B cell (primary cell): ENCODE data around the gene TENM3. TPM values are rescaled to one million over a fixed set of nuclear protein-coding genes. Genes with fewer than 3 reads are reported as not detected.

ENCODE experiments used
- ATAC-seq: fragments of 200-7000 bp; cut with Tn5 transposase; one replicate; pipeline ENCODE4 v1.10.0; 2021; ENCODE audit warnings: low read depth, mild to moderate bottlenecking, moderate number of reproducible peaks, moderate library complexity
- CTCF ChIA-PET: fragments of 350-600 bp; sonication (Branson Sonifier 250); formaldehyde crosslinking; loops from one replicate; lab custom pipeline; 2021; ENCODE audit warnings: antibody characterized with exemption, inconsistent platforms; lab: Charles Lee
- POLR2A ChIA-PET: fragments of 350-600 bp; sonication (Branson Sonifier 250); formaldehyde crosslinking; loops from one replicate; lab custom pipeline; 2021; ENCODE audit warnings: antibody characterized with exemption; lab: Charles Lee
- DNase-seq: peaks from one replicate; pipeline ENCODE4 v3.0.0; 2013
- H2AFZ ChIP-seq: 2 replicates; pipeline ENCODE4 v1.6.1; 2012; ENCODE audit warnings: mild to moderate bottlenecking, low read depth, low read length; ENCODE audit not compliant: insufficient read depth, poor library complexity, severe bottlenecking
- H3K27ac ChIP-seq, 2 donors: 1 replicate in 1 of 2; 2 replicates in 1 of 2; pipeline ENCODE4 v1.5.1; 2012 to 2013; ENCODE audit warnings: low read length in 2 of 2, mild to moderate bottlenecking in 2 of 2, moderate library complexity in 1 of 2
- H3K27me3 ChIP-seq, 4 experiments: fragments of 200-600 bp in 1 of 4; sonication (generic) in 1 of 4; replicated peaks in 1 of 4; 1 replicate in 2 of 4; 2 replicates in 2 of 4; pipeline versions ENCODE4 v1.6.1 to v1.7.0; 2013 to 2016; ENCODE audit warnings: low read length in 3 of 4, mild to moderate bottlenecking in 2 of 4, mixed read lengths in 1 of 4, moderate library complexity in 1 of 4; ENCODE audit not compliant: insufficient read depth in 4 of 4, control insufficient read depth in 3 of 4; ENCODE audit errors: control extremely low read depth in 1 of 4
- H3K36me3 ChIP-seq, 2 experiments: replicated peaks in 1 of 2; 1 replicate in 1 of 2; 2 replicates in 1 of 2; pipeline versions ENCODE4 v1.6.1 to v1.7.1; 2013; ENCODE audit warnings: low read length in 1 of 2; ENCODE audit not compliant: insufficient read depth in 2 of 2, control insufficient read depth in 1 of 2; ENCODE audit errors: control extremely low read depth in 1 of 2, extremely low read depth in 1 of 2
- H3K4me1 ChIP-seq, 2 donors: fragments of 200-600 bp in 1 of 2; sonication (generic) in 1 of 2; 1 replicate in 1 of 2; 2 replicates in 1 of 2; pipeline versions ENCODE4 v1.5.1 to v1.6.1; 2013 to 2017; ENCODE audit warnings: low read length in 2 of 2; ENCODE audit not compliant: control insufficient read depth in 2 of 2, insufficient read depth in 2 of 2
- H3K4me2 ChIP-seq: replicated peaks from 2 replicates; pipeline ENCODE3; 2012; ENCODE audit warnings: mild to moderate bottlenecking, low read depth, low read length; ENCODE audit not compliant: poor library complexity, severe bottlenecking
- H3K4me3 ChIP-seq, 5 experiments: fragments of 200-600 bp in 1 of 5; sonication (generic) in 1 of 5; 1 replicate in 3 of 5; 2 replicates in 2 of 5; pipeline versions ENCODE4 v1.5.1 to v1.7.0; 2011 to 2016; ENCODE audit warnings: low read length in 4 of 5, mild to moderate bottlenecking in 4 of 5, low read depth in 2 of 5, control low read depth in 1 of 5, moderate library complexity in 1 of 5; ENCODE audit not compliant: insufficient read depth in 1 of 5; ENCODE audit errors: control extremely low read depth in 1 of 5, extremely low read depth in 1 of 5
- H3K79me2 ChIP-seq: fragments of 200-600 bp; sonication (generic); one replicate; pipeline ENCODE4 v1.6.0; 2016; ENCODE audit warnings: low read length; ENCODE audit not compliant: control insufficient read depth, insufficient read depth
- H3K9ac ChIP-seq: fragments of 200-600 bp; sonication (generic); 2 replicates; pipeline ENCODE4 v1.6.1; 2017; ENCODE audit warnings: mild to moderate bottlenecking, low read length, moderate library complexity
- H3K9me3 ChIP-seq, 3 donors: one replicate each; pipeline versions ENCODE4 v1.6.1 to v1.7.1; 2013; ENCODE audit warnings: low read length in 2 of 3; ENCODE audit not compliant: control insufficient read depth in 2 of 3, insufficient read depth in 1 of 3; ENCODE audit errors: control extremely low read depth in 1 of 3
- H4K20me1 ChIP-seq: 2 replicates; pipeline ENCODE4 v1.6.0; 2012; ENCODE audit warnings: mild to moderate bottlenecking, low read length; ENCODE audit not compliant: insufficient read depth, control insufficient read depth, poor library complexity, severe bottlenecking
- H3K27ac Mint-ChIP-seq: one replicate; pipeline ENCODE4 v1.8.0; 2021; ENCODE audit warnings: mixed read lengths
- H3K27me3 Mint-ChIP-seq: one replicate; pipeline ENCODE4 v1.8.0; 2021; ENCODE audit warnings: mixed read lengths
- H3K4me1 Mint-ChIP-seq: one replicate; pipeline ENCODE4 v1.8.0; 2021; ENCODE audit warnings: mixed read lengths
- H3K4me3 Mint-ChIP-seq: one replicate; pipeline ENCODE4 v1.8.0; 2021; ENCODE audit warnings: mixed read lengths
- H3K9me3 Mint-ChIP-seq: one replicate; pipeline ENCODE4 v1.8.0; 2022; ENCODE audit warnings: mixed read lengths; ENCODE audit not compliant: insufficient read depth
- EZH2 ChIP-seq: IDR thresholded peaks from 2 replicates; pipeline ENCODE4 v1.6.1; 2012; ENCODE audit warnings: borderline replicate concordance, low read depth, mild to moderate bottlenecking, moderate library complexity, low read length; ENCODE audit not compliant: insufficient read depth, poor library complexity, severe bottlenecking
- WGBS: methylation state at CpG from one replicate; pipeline ENCODE4 v1.1.5; 2013; ENCODE audit warnings: missing lambda C conversion rate; ENCODE audit not compliant: insufficient coverage; 5-methylcytosine and 5-hydroxymethylcytosine counted together
- intact Hi-C: fragments of 100-400 bp; cut with micrococcal nuclease; formaldehyde crosslinking; loops from one replicate; pipeline ENCODE4 v1.10.0; 2022
- polyA plus RNA-seq: library from polyadenylated mRNA; depleted of rRNA; stranded (reverse); fragments of >200 nt; gene quantifications from 2 replicates; pipeline ENCODE4 v1.2.3, GENCODE V29; 2012
- total RNA-seq, 2 donors: library from RNA; stranded (reverse); fragments of 120-200 nt in 1 of 2; gene quantifications; 1 replicate in 1 of 2; 2 replicates in 1 of 2; pipeline versions ENCODE4 v1.2.3 to v1.2.4, GENCODE V29; 2013 to 2022

Gene TENM3
- total and polyA plus RNA-seq, 2 donors (not counting 1 experiment from before 2014, with no cell fraction given): not detected

DNA sequence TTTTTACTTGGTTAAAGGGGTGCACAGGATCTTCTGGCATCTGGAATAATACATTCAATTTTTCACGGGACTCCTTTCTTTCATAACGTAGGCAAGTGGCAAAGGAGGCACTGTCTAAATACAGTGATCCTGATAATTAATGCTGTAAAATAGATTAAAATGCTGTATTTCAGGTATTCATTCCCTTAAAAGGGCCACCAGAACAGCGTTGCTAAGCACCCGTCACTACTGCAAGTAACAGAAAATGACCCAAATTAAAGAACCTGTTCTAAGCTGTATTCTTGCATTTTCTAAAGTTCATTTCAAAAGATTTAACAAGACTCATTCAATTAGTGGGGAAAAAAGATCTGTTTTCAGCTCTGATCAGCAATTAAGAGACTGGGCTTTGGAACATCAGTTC, 208.2 kb downstream of the TENM3 start:
- no peak overlapping the region for H3K27ac Mint-ChIP-seq
- H3K79me2 ChIP-seq: no peaks in the 10 kb centered on the region
- no peak overlapping the region for H3K9ac ChIP-seq
- peaks cover 54% of the 10 kb centered on the region for H3K27me3 Mint-ChIP-seq
- peaks cover 0 to 2% (median 0%) of the 10 kb centered on the region in 3 donors for H3K9me3 ChIP-seq
- POLR2A ChIA-PET: no interaction called here
- no peak for TF ChIP-seq EZH2
- no CpG with 5 or more reads among the region's 4 CpGs for whole genome bisulfite sequencing
- H3K4me3 Mint-ChIP-seq: no peak overlapping the region
- H4K20me1 ChIP-seq: no peaks in the 10 kb centered on the region
- peaks cover 0 to 35% (median 18%) of the 10 kb centered on the region in 4 experiments for H3K27me3 ChIP-seq
- peaks cover 20% of the 10 kb centered on the region for H3K4me1 Mint-ChIP-seq
- ATAC-seq (no peak), DNase-seq (no peak)
- H3K9me3 Mint-ChIP-seq: no peaks in the 10 kb centered on the region
- no peak overlapping the region for H3K4me2 ChIP-seq
- H3K4me1 ChIP-seq: peaks cover 9 to 19% of the 10 kb centered on the region in 2 donors
- H3K4me3 ChIP-seq: no peak overlapping the region
- CTCF ChIA-PET: no interaction called here
- H3K27ac ChIP-seq: no peak overlapping the region
- intact Hi-C loops: no loop called here
- H3K36me3 ChIP-seq: no peaks in the 10 kb centered on the region
- no peak overlapping the region for H2AFZ ChIP-seq

DNA sequence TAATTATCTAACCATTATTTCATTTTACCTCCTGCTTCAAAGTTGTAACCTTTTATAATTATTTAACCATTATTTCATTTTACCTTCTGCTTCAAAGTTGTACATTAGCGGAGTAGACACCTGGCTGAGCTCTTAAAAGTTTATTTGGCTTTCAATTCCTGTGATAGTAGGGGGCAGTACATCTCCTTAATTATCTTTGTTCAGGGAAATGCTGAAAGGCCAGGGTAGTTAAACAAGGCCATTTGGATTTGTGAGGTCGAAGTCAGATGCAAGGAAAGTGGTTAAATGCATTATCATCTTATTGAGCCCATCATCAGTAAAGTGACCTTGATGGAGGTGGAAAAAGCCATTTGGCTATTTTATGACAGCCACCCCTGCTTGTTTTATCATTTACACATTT, 210.6 kb downstream of the TENM3 start:
- H3K27me3 Mint-ChIP-seq: peaks cover 41% of the 10 kb centered on the region
- H3K36me3 ChIP-seq: no peaks in the 10 kb centered on the region
- no peak for TF ChIP-seq EZH2
- H3K9me3 Mint-ChIP-seq: no peaks in the 10 kb centered on the region
- CTCF ChIA-PET: no interaction called here
- WGBS: no CpG with 5 or more reads among the region's 2 CpGs
- peaks cover 0 to 30% (median 14%) of the 10 kb centered on the region in 4 experiments for H3K27me3 ChIP-seq
- no peak overlapping the region for H3K9ac ChIP-seq
- no peak overlapping the region for H2AFZ ChIP-seq
- DNase-seq (no peak), ATAC-seq (no peak)
- H3K27ac Mint-ChIP-seq: no peak overlapping the region
- H3K4me1 Mint-ChIP-seq: peaks cover 13% of the 10 kb centered on the region
- H3K4me3 Mint-ChIP-seq: no peak overlapping the region
- intact Hi-C loops: no loop called here
- H4K20me1 ChIP-seq: no peaks in the 10 kb centered on the region
- no peak overlapping the region for H3K27ac ChIP-seq
- no peaks in the 10 kb centered on the region for H3K9me3 ChIP-seq
- H3K4me2 ChIP-seq: no peak overlapping the region
- peaks cover 9 to 13% of the 10 kb centered on the region in 2 donors for H3K4me1 ChIP-seq
- no peak overlapping the region for H3K4me3 ChIP-seq
- no peaks in the 10 kb centered on the region for H3K79me2 ChIP-seq
- POLR2A ChIA-PET: no interaction called here
